SU-DHL-6 (cell line): ENCODE measurements around the gene CADPS.

ENCODE experiments used
- H2AFZ ChIP-seq: fragments of 200-600 bp; sonication (generic); 2 replicates; pipeline ENCODE4 v1.6.1; 2014; ENCODE audit warnings: low read depth, mild to moderate bottlenecking, moderate library complexity, mixed read lengths, antibody characterized with exemption, low read length; ENCODE audit not compliant: severe bottlenecking
- H3F3A ChIP-seq: fragments of 200-600 bp; shearing (Covaris generic); 2 replicates; pipeline ENCODE4 v1.6.0; 2016; ENCODE audit warnings: antibody characterized with exemption, mild to moderate bottlenecking; ENCODE audit not compliant: insufficient read depth
- H3K27ac ChIP-seq: fragments of 200-600 bp; sonication (generic); 2 replicates; pipeline ENCODE4 v1.5.1; 2016; ENCODE audit warnings: low read depth, mild to moderate bottlenecking, low read length, moderate library complexity, mixed read lengths
- H3K27me3 ChIP-seq: fragments of 200-600 bp; sonication (generic), shearing (Covaris generic); 2 replicates; pipeline ENCODE4 v1.6.0; 2014; ENCODE audit warnings: mild to moderate bottlenecking, low read length
- H3K36me3 ChIP-seq: fragments of 200-600 bp; sonication (generic); 2 replicates; pipeline ENCODE4 v1.6.1; 2014; ENCODE audit warnings: mild to moderate bottlenecking, low read length, mixed read lengths
- H3K4me2 ChIP-seq: fragments of 300-600, 200-600 bp; shearing (Covaris generic), sonication (generic); 2 replicates; pipeline ENCODE4 v1.6.0; 2014; ENCODE audit warnings: low read length, low read depth, mild to moderate bottlenecking; ENCODE audit not compliant: poor library complexity, severe bottlenecking
- H3K4me3 ChIP-seq: fragments of 200-600 bp; sonication (generic); 2 replicates; pipeline ENCODE4 v1.5.1; 2014; ENCODE audit warnings: antibody characterized with exemption, low read length, mild to moderate bottlenecking, mixed read lengths; ENCODE audit not compliant: insufficient read depth, poor library complexity, severe bottlenecking
- H3K79me2 ChIP-seq: fragments of 200-600 bp; sonication (generic); 2 replicates; pipeline ENCODE4 v1.6.1; 2014; ENCODE audit warnings: mild to moderate bottlenecking, low read length, moderate library complexity; ENCODE audit not compliant: insufficient read depth
- H3K9ac ChIP-seq: fragments of 200-600 bp; sonication (generic); 2 replicates; pipeline ENCODE4 v1.7.0; 2014; ENCODE audit warnings: mild to moderate bottlenecking, low read length
- H3K9me2 ChIP-seq: fragments of 200-600 bp; sonication (generic); replicated peaks from 2 replicates; pipeline ENCODE4 v1.6.1; 2014; ENCODE audit warnings: low read length; ENCODE audit not compliant: insufficient read depth
- H3K9me3 ChIP-seq: fragments of 200-600 bp; sonication (generic); 2 replicates; pipeline ENCODE4 v1.6.1; 2014; ENCODE audit warnings: low read length, mixed read lengths; ENCODE audit not compliant: insufficient read depth
- H4K20me1 ChIP-seq: fragments of 200-600 bp; sonication (generic); 2 replicates; pipeline ENCODE4 v1.6.1; 2014; ENCODE audit warnings: low read depth, mild to moderate bottlenecking, antibody characterized with exemption, low read length, moderate library complexity, mixed read lengths
- EZH2phosphoT487 ChIP-seq: fragments of 200-600 bp; sonication (generic), shearing (Covaris generic); conservative IDR thresholded peaks from 2 replicates; pipeline ENCODE4 v1.6.1; 2018; ENCODE audit warnings: mild to moderate bottlenecking, antibody characterized with exemption, low read length, moderate library complexity, mixed read lengths
- TF ChIP-seq, protein P1 (sequence below): fragments of 200-600 bp; sonication (generic); IDR thresholded peaks from one replicate; pipeline ENCODE4 v1.5.1; 2017; ENCODE audit warnings: antibody characterized with exemption, mild to moderate bottlenecking, low read length, moderate library complexity; ENCODE audit not compliant: insufficient read depth, poor library complexity, severe bottlenecking

Gene CADPS

DNA sequence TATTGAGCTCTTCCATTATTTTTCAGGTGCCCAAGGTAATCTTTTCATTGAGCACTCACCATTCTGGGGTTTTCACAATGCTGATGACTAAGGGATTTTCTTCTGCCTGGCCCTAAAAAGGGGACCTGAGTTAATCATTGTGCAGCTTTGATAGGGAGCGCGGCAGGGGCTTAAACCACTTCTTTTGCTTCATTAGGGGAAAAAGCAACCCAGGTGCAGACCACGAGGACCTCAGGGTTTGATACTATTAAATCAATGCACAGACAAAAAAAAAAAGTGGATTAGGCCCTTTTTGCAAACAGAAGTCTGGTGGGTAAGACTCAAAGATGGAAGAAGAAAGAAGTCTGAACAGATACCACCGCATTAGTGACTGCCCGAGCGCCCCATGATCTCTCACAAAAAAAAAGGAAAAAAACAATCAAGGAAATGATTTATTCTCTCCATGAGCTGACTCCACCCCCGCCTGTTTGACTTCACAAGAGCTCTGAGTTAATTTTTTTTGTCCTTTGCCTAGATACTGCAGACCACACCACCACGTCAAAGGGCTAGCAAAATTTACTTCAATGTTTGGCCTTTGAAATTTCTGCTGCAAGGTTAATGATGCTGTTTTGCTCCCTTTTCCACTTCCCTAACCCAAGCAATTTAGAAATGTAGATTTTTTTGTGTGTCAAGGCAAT is 423.9 kb downstream of the CADPS start:
- H4K20me1 ChIP-seq: no peaks in the 10 kb centered on the region
- no peaks in the 10 kb centered on the region for H3K9me3 ChIP-seq
- H3K9me2 ChIP-seq: no peaks in the 10 kb centered on the region
- no peak overlapping the region for H3K9ac ChIP-seq
- no peaks in the 10 kb centered on the region for H3K36me3 ChIP-seq
- TF ChIP-seq, protein P1, sequence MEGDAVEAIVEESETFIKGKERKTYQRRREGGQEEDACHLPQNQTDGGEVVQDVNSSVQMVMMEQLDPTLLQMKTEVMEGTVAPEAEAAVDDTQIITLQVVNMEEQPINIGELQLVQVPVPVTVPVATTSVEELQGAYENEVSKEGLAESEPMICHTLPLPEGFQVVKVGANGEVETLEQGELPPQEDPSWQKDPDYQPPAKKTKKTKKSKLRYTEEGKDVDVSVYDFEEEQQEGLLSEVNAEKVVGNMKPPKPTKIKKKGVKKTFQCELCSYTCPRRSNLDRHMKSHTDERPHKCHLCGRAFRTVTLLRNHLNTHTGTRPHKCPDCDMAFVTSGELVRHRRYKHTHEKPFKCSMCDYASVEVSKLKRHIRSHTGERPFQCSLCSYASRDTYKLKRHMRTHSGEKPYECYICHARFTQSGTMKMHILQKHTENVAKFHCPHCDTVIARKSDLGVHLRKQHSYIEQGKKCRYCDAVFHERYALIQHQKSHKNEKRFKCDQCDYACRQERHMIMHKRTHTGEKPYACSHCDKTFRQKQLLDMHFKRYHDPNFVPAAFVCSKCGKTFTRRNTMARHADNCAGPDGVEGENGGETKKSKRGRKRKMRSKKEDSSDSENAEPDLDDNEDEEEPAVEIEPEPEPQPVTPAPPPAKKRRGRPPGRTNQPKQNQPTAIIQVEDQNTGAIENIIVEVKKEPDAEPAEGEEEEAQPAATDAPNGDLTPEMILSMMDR: no peak
- no peak for TF ChIP-seq EZH2phosphoT487
- H2AFZ ChIP-seq: no peak overlapping the region
- H3K27ac ChIP-seq: no peak overlapping the region
- H3K79me2 ChIP-seq: no peaks in the 10 kb centered on the region
- H3F3A ChIP-seq: no peaks in the 10 kb centered on the region
- no peaks in the 10 kb centered on the region for H3K27me3 ChIP-seq
- no peak overlapping the region for H3K4me3 ChIP-seq
- no peak overlapping the region for H3K4me2 ChIP-seq

DNA sequence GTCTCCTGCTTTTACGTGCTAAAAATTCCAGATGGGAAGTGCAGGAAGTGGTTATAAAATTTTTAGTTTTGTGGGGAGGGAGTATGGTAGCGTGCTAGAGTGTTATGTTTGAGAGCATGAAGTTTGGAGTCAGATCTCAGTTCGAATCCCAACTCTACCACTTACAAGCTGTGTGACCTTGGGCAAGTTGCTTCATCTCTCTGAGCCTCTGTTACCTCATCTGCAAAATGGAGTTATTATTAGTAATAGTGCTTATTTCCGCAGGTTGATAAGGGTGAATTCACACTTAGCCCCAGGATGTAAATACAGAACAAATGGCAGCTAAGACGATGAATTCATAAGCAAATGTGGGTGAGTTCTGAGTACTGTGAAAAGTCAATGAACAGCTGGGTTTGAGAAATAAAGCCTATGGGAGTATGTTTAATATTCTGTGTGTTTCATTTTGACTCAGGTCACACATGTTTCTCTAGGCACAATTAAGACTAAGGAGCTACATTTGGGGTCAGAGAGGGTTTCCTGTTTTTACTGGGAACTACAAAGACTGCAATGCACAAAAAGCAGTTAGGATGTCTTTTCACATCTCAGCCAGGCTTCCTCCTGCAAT is 428.8 kb downstream of the CADPS start:
- Histone ChIP-seq H4K20me1 (no peaks in the 10 kb centered on the region), H3K9me3 (no peaks in the 10 kb centered on the region), H3K27me3 (no peaks in the 10 kb centered on the region), H3K36me3 (no peaks in the 10 kb centered on the region), H3K9ac (no peak overlapping the region), H3F3A (no peaks in the 10 kb centered on the region), H3K9me2 (no peaks in the 10 kb centered on the region), H3K4me3 (no peak overlapping the region), H3K79me2 (no peaks in the 10 kb centered on the region), H3K4me2 (no peak overlapping the region), H2AFZ (no peak overlapping the region), H3K27ac (no peak overlapping the region)
- TF ChIP-seq EZH2phosphoT487: no peak
- TF ChIP-seq, protein P1: no peak

DNA sequence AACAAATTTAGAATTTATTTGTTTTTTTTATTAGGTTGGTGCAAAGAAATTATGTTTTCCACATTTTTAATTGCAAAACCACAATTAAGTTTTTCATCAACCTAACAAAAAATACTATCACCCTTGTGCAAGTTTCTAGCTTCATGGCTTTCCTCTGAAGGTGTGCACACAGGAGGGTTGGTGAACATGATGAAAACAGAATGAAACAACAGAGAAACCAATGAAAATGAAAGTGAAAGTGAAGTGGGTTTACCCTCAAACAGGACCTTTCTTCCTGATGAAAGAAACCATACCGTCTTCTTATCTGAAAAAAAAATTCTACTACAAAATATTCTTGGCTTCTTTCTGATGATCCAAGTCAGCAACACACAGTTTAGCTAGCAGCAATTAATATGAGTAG is 429.9 kb downstream of the CADPS start:
- Histone ChIP-seq H3K27me3 (no peaks in the 10 kb centered on the region), H3K36me3 (no peaks in the 10 kb centered on the region), H3K27ac (no peak overlapping the region), H4K20me1 (no peaks in the 10 kb centered on the region), H3K9me3 (no peaks in the 10 kb centered on the region), H2AFZ (no peak overlapping the region), H3K79me2 (no peaks in the 10 kb centered on the region), H3F3A (no peaks in the 10 kb centered on the region), H3K4me3 (no peak overlapping the region), H3K9me2 (no peaks in the 10 kb centered on the region), H3K9ac (no peak overlapping the region), H3K4me2 (no peak overlapping the region)
- TF ChIP-seq, protein P1: no peak
- TF ChIP-seq EZH2phosphoT487: no peak
